Measurements from ENCODE around the gene PARD3B.

The PARD3B gene

DNA sequence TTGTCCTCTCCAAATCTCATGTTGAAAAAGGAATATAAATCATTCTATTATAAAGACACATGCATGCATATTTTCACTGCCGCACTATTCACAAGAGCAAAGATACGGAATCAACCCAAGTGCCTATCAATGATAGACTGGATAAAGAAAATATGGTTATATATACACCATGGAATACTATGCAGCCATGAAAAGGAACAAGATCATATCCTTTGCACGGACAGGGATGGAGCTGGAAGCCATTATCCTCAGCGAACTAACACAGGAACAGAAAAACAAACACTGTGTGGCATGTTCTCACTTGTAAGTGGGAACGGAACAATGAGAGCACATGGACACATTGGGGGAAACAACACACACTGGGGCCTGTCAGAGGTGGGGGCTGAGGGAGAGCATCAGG is 28.1 kb upstream of the PARD3B start:
- FAIRE-seq (no peak), DNase-seq (ENCODE audit: insufficient read length, low spot score) (no peak)
- TF ChIP-seq, protein P1, sequence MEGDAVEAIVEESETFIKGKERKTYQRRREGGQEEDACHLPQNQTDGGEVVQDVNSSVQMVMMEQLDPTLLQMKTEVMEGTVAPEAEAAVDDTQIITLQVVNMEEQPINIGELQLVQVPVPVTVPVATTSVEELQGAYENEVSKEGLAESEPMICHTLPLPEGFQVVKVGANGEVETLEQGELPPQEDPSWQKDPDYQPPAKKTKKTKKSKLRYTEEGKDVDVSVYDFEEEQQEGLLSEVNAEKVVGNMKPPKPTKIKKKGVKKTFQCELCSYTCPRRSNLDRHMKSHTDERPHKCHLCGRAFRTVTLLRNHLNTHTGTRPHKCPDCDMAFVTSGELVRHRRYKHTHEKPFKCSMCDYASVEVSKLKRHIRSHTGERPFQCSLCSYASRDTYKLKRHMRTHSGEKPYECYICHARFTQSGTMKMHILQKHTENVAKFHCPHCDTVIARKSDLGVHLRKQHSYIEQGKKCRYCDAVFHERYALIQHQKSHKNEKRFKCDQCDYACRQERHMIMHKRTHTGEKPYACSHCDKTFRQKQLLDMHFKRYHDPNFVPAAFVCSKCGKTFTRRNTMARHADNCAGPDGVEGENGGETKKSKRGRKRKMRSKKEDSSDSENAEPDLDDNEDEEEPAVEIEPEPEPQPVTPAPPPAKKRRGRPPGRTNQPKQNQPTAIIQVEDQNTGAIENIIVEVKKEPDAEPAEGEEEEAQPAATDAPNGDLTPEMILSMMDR (IDR thresholded peaks at IDR 0.05; ENCODE audit: insufficient read depth, missing control alignments), result no peak

DNA sequence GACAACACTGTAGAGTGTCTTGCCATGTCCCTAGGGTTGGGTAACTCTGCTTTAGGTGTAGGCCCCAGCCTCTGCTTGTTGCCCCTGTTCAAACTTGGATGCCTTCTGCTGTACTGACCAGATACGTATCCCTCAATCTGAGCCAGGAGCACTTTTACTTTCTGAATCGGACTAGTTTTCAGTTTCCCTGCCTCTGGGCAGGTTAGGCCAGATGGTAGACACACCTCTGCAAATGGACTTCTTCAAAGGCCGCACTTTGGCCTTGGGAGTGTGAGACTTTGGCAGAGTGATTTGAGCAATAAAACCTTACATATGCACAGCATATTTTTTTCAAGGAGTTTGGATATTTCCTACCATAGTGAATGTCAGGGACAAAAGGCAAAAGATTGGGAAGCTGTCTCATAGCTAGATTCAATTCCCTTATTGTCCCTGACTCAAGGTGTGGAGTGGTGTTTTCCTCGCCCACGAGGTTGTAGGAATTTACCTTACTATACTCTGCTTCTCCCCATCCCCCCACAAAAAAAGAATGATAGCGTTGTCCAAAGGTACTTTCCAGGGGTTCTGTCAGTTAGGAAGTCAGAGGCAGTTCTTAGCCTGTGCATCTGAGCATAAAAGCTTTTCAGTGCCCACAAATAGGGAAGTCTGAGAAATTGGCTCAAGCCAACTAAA is 15.3 kb upstream of the PARD3B start:
- DNase-seq (ENCODE audit: insufficient read length, low spot score), result no peak
- TF ChIP-seq, protein P1 (IDR thresholded peaks at IDR 0.05; ENCODE audit: insufficient read depth, missing control alignments), result no peak
- no peak for FAIRE-seq

DNA sequence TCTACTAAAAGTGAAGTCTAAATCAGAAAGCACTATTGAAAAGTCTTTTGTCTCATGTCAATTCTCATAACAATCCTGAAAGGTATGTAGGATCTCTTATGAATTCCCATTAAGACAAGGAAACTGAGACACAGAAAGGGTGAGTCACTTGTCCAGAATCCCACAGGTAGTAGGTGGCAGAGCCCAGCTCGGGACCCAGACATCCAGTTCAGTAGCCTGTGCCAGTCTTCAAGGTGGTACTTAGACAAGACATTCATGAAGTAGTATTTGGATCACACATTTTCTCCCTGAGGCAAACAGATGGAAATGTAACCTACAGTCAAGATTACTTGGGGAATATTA is 14.8 kb upstream of the PARD3B start:
- DNase-seq (ENCODE audit: insufficient read length, low spot score), result no peak
- TF ChIP-seq, protein P1 (IDR thresholded peaks at IDR 0.05; ENCODE audit: insufficient read depth, missing control alignments), result no peak
- no peak for FAIRE-seq

DNA sequence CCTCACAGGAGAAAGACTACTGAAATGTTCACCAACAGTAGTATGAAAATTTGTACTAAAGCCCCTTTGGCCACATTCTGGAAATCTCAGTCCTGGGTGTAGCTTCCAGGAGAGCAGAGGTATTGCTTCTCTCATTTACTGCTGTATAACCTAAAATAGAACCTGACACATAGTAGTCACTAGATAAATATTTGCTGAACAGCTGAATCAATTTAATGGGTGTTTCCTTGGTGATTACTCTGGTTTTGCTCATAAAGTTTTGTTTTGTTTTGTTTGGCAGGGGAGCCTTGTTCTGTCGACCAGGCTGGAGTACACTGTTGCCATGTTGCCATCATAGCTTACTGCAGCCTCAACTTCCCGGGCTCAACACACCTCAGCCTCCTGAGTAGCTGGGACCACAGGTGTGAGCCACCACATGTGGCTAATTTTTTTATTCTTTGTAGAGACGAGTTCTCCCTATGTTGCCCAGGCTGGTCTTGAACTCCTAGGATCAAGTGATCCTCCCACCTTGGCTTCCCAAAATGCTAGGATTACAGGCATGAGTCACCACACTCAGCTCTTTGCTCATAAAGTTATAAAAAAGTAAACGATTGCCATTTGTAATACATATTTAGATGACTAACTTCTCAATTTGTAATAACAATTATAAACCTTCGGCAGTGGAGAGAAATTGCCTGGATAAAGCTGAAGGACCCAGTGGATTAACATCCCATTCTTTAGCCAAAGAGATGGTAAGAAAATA is 11.5 kb upstream of the PARD3B start:
- no peak for DNase-seq (ENCODE audit: insufficient read length, low spot score)
- TF ChIP-seq, protein P1 (IDR thresholded peaks at IDR 0.05; ENCODE audit: insufficient read depth, missing control alignments), result no peak
- no peak for FAIRE-seq

DNA sequence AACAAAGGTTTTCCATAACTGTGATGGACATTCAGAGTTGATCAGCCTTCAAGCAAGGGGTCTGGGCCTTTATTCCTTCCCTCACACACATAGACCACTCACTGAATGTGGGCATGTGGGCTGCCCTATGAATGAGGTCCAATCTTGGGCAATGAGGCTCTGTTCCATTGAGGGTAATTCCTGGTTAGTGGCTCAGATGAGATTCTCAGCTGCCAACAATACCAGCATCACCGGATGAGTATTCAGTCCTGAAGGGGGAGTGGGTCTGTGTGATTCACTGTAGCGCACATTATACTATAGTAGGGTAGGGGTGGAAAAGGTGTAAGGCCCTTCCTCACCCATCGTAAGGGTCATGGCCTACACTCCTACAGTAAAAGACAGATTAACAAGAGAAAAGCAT is 9.9 kb upstream of the PARD3B start:
- TF ChIP-seq, protein P1 (IDR thresholded peaks at IDR 0.05; ENCODE audit: insufficient read depth, missing control alignments), result no peak
- DNase-seq (ENCODE audit: insufficient read length, low spot score) (no peak), FAIRE-seq (no peak)

DNA sequence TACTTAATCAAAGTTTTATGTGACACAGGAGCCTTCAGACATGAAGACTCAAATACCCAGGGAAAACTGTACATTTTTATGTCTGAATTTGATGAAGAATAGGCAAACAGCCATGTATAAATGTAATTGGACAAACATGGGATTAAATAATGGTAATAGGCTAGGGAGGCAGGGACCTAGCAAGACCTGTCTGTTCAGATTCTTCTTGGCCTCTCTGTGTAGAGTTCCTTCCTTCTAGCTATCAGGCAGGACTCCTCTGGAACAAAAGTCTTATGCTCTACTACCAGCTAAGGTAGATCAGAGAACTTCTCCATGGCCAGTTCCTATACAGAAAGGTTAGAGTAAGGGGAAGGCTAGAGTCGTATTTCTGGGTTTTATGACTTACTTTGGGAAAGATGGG is 9.5 kb upstream of the PARD3B start:
- DNase-seq (ENCODE audit: insufficient read length, low spot score), result no peak
- no peak for FAIRE-seq
- TF ChIP-seq, protein P1 (IDR thresholded peaks at IDR 0.05; ENCODE audit: insufficient read depth, missing control alignments), result no peak

All from D721Med (cell line).